ENCODE results near the gene TM4SF20.

The TM4SF20 gene, protein sequence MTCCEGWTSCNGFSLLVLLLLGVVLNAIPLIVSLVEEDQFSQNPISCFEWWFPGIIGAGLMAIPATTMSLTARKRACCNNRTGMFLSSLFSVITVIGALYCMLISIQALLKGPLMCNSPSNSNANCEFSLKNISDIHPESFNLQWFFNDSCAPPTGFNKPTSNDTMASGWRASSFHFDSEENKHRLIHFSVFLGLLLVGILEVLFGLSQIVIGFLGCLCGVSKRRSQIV

DNA sequence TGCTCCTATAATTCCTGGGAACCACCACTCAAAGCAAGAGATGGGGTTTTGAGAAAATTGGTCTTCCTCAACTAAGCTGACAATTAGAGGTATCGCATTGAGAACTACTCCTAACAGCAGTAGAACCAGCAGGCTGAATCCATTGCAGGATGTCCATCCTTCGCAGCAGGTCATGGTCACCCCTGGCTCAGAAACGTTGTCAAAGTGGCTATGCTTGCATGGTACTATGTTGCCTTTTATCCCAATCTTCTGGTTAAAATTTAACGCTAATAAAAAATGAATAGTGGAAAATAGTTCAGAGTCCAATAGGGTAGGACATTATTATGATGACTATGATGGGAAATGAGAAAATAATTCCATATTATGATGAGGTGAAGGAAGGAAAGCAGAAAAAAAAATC, at the start of gene TM4SF20:
TSS of gene TM4SF20 (minus strand) at position 212 of the 400 bp plus-strand sequence. CDS start at position 174, 38 bp downstream.
- no peak within 1 kb of the TSS for H3K27ac ChIP-seq
- no peak for DNase-seq (ENCODE audit: low read depth, low spot score)
- no peak within 1 kb of the TSS for H3K4me3 ChIP-seq
- no peak within 1 kb of the TSS for H3K9ac ChIP-seq (ENCODE audit: insufficient read length)
- TF ChIP-seq EZH2 (IDR thresholded peaks at IDR 0.05): no peak
- no peak for TF ChIP-seq POLR2AphosphoS5 (IDR thresholded peaks at IDR 0.05; ENCODE audit: borderline replicate concordance, low read depth, low read length)
- no peak for TF ChIP-seq FOXP2 (optimal IDR thresholded peaks at IDR 0.05; ENCODE audit: control extremely low read depth, extremely low read length, insufficient read depth)
- no peaks in the 10 kb centered on the region for H3K36me3 ChIP-seq (ENCODE audit: insufficient read depth, low read length)
- no peaks in the 10 kb centered on the region for H3K9me3 ChIP-seq (ENCODE audit: low read depth, low read length)

DNA sequence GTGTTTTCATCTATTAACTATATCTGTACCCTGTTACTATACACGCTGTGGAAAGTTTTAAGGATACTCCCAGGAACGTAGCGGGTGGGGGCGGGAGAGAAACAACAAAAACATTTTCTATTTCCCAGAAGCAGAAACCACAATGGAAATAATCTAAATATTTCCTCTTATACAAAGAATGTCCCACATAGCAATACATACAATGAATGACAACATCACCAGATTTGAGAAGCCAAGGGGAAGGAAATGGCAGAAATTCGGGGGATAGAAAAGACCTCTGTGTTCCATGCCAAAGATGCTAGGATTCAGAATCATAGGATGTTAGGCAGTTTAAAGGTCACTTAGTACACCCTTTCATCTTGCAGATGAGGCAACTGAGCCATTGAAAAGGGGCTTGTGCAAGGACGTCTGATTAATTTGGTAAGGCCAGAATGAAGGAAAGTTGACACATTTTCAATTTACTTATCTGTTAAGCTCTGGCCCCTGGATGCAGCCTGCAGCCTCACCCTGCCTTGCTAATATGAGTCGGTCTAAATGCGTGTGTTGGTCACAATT, 49.7 kb upstream of the TM4SF20 start:
- H3K4me3 ChIP-seq: no peak overlapping the region
- no peak overlapping the region for H3K9ac ChIP-seq (ENCODE audit: insufficient read length)
- TF ChIP-seq POLR2AphosphoS5 (IDR thresholded peaks at IDR 0.05; ENCODE audit: borderline replicate concordance, low read depth, low read length): no peak
- TF ChIP-seq FOXP2 (optimal IDR thresholded peaks at IDR 0.05; ENCODE audit: control extremely low read depth, extremely low read length, insufficient read depth): no peak
- TF ChIP-seq EZH2 (IDR thresholded peaks at IDR 0.05): no peak
- DNase-seq (ENCODE audit: low read depth, low spot score): no peak
- no peaks in the 10 kb centered on the region for H3K9me3 ChIP-seq (ENCODE audit: low read depth, low read length)
- H3K36me3 ChIP-seq (ENCODE audit: insufficient read depth, low read length): no peaks in the 10 kb centered on the region
- H3K27ac ChIP-seq: no peak overlapping the region

DNA sequence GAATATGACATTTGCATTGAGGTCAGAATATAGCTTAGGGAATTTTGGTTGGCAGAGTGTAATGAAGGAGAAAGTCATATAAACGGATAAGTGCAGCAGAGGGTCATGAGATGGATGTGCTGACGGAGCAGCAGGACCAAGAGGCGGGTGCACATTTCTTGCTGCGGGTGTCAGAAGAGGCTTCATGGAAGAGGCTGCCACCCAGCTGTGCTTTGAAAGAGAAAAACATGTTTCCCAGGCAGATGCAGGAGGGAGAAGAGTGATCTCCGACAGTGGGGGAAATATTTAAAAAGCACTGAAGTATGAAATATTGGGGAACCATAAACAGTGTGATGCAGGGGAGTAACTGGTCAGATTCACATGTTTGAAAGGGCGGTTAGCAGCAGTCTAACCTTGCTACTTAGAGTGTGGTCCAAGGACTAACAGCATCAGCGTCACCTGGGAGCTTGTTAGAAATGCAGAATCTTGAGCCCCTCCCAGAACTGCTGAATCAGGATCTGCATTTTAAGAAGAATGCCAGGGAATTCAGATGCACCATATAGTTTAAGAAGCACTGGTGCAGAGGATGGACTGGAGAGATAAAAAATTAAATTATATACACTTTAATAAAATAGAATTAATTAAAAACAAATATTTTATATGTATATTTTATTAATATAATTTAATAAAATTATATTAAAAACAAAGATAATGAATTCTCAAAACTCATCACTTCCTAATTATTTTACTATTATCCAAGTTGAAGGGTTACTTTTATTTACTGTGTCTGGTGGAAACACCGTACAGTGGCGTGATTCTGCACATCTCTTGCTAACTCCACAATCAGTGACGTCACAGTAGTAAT, 44.8 kb upstream of the TM4SF20 start:
- H3K27ac ChIP-seq: no peak overlapping the region
- TF ChIP-seq EZH2 (IDR thresholded peaks at IDR 0.05) (no peak), POLR2AphosphoS5 (IDR thresholded peaks at IDR 0.05; ENCODE audit: borderline replicate concordance, low read depth, low read length) (no peak), FOXP2 (optimal IDR thresholded peaks at IDR 0.05; ENCODE audit: control extremely low read depth, extremely low read length, insufficient read depth) (no peak)
- H3K9ac ChIP-seq (ENCODE audit: insufficient read length): no peak overlapping the region
- DNase-seq (ENCODE audit: low read depth, low spot score): no peak
- no peak overlapping the region for H3K4me3 ChIP-seq
- no peaks in the 10 kb centered on the region for H3K36me3 ChIP-seq (ENCODE audit: insufficient read depth, low read length)
- no peaks in the 10 kb centered on the region for H3K9me3 ChIP-seq (ENCODE audit: low read depth, low read length)

DNA sequence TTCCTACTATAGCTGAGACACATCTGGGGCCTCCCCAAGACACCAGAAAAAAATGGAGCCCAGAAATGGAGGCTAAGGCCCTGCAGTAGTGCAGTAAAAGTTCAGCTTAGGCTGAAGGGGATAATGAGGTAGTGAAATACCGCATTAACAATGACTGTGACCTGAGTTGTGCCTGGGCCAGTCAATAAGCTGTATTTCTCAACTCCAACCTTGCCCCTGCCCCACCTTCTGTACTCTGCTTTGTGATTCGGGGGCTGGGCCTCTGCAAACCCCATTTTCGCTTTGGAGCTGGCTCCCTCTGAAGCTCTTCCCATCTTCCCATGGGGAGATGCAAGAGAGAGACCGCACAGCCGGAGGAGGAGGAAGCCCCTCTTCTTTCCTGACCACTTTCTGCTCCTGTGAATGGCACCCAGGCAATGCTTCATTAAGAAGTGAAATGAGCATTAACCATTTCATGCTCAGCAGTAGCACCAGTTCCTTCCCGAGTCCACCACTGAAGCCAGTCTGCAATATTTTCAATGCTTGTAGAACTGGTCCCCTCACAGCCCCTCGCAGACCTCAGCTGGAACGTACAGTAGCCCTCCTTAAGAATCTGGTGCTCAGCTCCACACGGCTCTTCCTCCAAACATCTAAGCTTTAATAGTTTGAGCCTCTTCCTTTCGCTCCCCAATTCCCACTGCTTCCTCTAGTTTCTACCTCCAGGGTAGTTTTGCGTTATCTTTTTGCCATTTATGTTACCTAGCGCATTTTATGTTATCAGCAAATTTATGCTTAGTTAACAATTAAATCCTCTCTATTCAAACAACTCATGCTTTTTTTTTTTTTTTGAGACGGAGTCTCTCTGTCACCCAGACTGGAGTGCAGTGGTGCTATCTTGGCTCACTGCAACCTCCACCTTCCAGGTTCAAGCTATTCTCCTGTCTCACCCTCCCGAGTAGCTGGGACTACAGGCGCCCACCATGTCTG, 41.3 kb upstream of the TM4SF20 start:
- Histone ChIP-seq H3K9me3 (ENCODE audit: low read depth, low read length) (no peaks in the 10 kb centered on the region), H3K9ac (ENCODE audit: insufficient read length) (no peak overlapping the region), H3K4me3 (no peak overlapping the region), H3K36me3 (ENCODE audit: insufficient read depth, low read length) (no peaks in the 10 kb centered on the region), H3K27ac (no peak overlapping the region)
- TF ChIP-seq FOXP2 (optimal IDR thresholded peaks at IDR 0.05; ENCODE audit: control extremely low read depth, extremely low read length, insufficient read depth) (no peak), EZH2 (IDR thresholded peaks at IDR 0.05) (no peak), POLR2AphosphoS5 (IDR thresholded peaks at IDR 0.05; ENCODE audit: borderline replicate concordance, low read depth, low read length) (no peak)
- no peak for DNase-seq (ENCODE audit: low read depth, low spot score)

DNA sequence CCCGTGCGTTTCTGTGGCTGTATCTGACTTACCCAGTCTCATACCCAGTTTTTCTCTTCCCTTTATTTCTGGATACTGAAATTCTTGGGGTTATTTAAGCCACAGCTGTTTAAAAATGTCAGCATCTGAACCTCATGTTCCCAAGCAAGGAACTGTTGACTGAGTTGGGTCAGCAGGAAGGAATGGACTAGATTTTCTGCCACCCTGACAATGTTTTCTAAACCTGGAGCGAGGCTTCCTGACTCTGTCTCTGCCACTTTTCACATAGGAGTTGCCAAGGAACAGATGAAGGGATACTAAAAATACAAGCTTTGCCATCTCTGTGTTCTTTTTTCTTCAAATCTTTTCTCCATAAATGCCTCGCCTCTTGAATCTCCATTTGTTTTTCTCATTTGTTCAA, 37.6 kb upstream of the TM4SF20 start:
- no peaks in the 10 kb centered on the region for H3K9me3 ChIP-seq (ENCODE audit: low read depth, low read length)
- no peak overlapping the region for H3K4me3 ChIP-seq
- H3K9ac ChIP-seq (ENCODE audit: insufficient read length): no peak overlapping the region
- H3K27ac ChIP-seq: no peak overlapping the region
- no peak for DNase-seq (ENCODE audit: low read depth, low spot score)
- no peaks in the 10 kb centered on the region for H3K36me3 ChIP-seq (ENCODE audit: insufficient read depth, low read length)
- no peak for TF ChIP-seq EZH2 (IDR thresholded peaks at IDR 0.05)
- no peak for TF ChIP-seq FOXP2 (optimal IDR thresholded peaks at IDR 0.05; ENCODE audit: control extremely low read depth, extremely low read length, insufficient read depth)
- TF ChIP-seq POLR2AphosphoS5 (IDR thresholded peaks at IDR 0.05; ENCODE audit: borderline replicate concordance, low read depth, low read length): no peak

DNA sequence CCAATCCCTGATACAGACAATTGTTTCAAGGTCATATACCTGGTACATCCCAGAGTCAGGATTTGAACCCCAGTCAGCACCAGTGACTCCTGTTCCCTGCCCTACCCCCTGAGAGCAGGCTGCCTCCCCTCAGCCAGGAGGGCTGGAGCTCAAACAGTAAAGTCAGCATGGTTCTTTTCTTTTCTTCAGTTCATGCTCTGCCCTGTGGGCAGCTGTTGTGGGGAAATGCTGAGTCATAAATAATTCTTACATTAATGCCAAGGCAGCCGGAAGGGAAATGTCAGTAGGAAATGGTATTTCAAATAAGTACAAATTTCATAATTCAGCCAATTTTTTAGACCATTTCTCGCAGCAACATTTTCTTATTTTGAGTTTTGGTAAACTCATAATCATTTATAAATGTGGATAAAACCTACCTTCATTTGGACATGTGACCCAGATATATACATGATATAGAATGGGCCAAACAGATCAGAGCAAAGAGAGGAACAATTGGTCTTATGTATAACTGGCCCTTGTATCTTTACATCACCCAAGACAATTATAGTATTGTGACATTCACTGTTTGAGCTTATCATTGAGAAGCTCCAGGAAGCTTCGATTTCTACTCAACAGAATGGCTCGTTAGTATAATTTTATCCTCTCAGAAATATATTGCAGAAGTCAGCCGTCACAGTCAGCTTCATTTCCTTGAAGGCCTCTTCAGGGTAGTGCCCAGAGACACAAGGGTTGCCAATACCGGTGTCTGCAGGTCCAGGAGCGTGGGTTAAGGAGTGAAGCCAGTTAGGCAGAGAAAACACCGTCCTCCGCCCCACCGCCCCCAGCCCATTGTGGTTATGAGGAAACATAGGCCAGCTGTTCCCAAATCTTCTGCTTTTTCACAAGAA, 36.7 kb upstream of the TM4SF20 start:
- Histone ChIP-seq H3K27ac (peak overlapping the region; percentile 89), H3K4me3 (peak overlapping the region; percentile 58), H3K9me3 (ENCODE audit: low read depth, low read length) (no peaks in the 10 kb centered on the region), H3K9ac (ENCODE audit: insufficient read length) (no peak overlapping the region), H3K36me3 (ENCODE audit: insufficient read depth, low read length) (no peaks in the 10 kb centered on the region)
- no peak for TF ChIP-seq EZH2 (IDR thresholded peaks at IDR 0.05)
- peak; percentile 72; the same call in 1 of the 2 replicates for TF ChIP-seq POLR2AphosphoS5 (IDR thresholded peaks at IDR 0.05; ENCODE audit: borderline replicate concordance, low read depth, low read length)
- no peak for TF ChIP-seq FOXP2 (optimal IDR thresholded peaks at IDR 0.05; ENCODE audit: control extremely low read depth, extremely low read length, insufficient read depth)
- peak; percentile 92 for DNase-seq (ENCODE audit: low read depth, low spot score)

DNA sequence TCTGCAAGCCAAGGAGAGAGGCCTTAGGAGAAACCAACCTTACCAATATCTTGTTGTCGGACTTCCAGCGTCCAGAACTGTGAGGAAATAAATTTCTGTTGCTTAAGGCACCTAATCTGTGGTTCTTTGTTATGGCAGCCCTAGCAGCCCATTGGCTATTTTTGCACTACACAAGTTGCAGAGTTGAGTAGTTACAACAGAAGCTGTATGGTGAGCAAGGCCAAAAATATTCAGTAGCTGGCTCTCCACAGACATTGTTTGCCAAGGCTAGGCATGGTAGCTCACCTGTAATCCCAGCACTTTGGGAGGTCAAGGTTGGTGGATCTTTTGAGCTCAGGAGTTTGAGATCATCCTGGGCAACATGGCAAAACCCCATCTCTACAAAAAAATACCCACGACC, 35.7 kb upstream of the TM4SF20 start:
- TF ChIP-seq EZH2 (IDR thresholded peaks at IDR 0.05) (no peak), POLR2AphosphoS5 (IDR thresholded peaks at IDR 0.05; ENCODE audit: borderline replicate concordance, low read depth, low read length) (no peak), FOXP2 (optimal IDR thresholded peaks at IDR 0.05; ENCODE audit: control extremely low read depth, extremely low read length, insufficient read depth) (no peak)
- H3K9me3 ChIP-seq (ENCODE audit: low read depth, low read length): no peaks in the 10 kb centered on the region
- H3K9ac ChIP-seq (ENCODE audit: insufficient read length): no peak overlapping the region
- no peaks in the 10 kb centered on the region for H3K36me3 ChIP-seq (ENCODE audit: insufficient read depth, low read length)
- H3K27ac ChIP-seq: peak overlapping the region; percentile 89
- no peak for DNase-seq (ENCODE audit: low read depth, low spot score)
- H3K4me3 ChIP-seq: no peak overlapping the region
